Hepatocyte (in vitro differentiated cells): ENCODE results near the gene C19orf47. TPM values are rescaled to one million over a fixed set of nuclear protein-coding genes. Genes with fewer than 3 reads are reported as not detected.

ENCODE experiments used
- DNase-seq: peaks from one replicate; pipeline ENCODE4 v3.0.0-alpha.2; 2016; ENCODE audit warnings: low spot score
- H2AFZ ChIP-seq: fragments of 200-600 bp; sonication (generic); 2 replicates; pipeline ENCODE4 v1.6.0; 2016; ENCODE audit warnings: antibody characterized with exemption, mild to moderate bottlenecking
- H3K27ac ChIP-seq: fragments of 200-600 bp; sonication (generic); 2 replicates; pipeline ENCODE4 v1.5.1; 2016; ENCODE audit warnings: mild to moderate bottlenecking
- H3K27me3 ChIP-seq: fragments of 200-600 bp; sonication (generic); 2 replicates; pipeline ENCODE4 v1.6.1; 2016
- H3K36me3 ChIP-seq: fragments of 200-600 bp; sonication (generic); replicated peaks from 2 replicates; pipeline ENCODE4 v1.5.1; 2016; ENCODE audit warnings: low read depth; ENCODE audit not compliant: insufficient read depth
- H3K4me1 ChIP-seq: fragments of 200-600 bp; sonication (generic); 2 replicates; pipeline ENCODE4 v1.5.1; 2016; ENCODE audit warnings: mild to moderate bottlenecking, moderate library complexity; ENCODE audit not compliant: insufficient read depth
- H3K4me2 ChIP-seq: fragments of 200-600 bp; sonication (generic); 2 replicates; pipeline ENCODE4 v1.6.0; 2016
- H3K4me3 ChIP-seq: fragments of 200-600 bp; sonication (generic); 2 replicates; pipeline ENCODE4 v1.5.1; 2016; ENCODE audit warnings: mild to moderate bottlenecking
- H3K79me2 ChIP-seq: fragments of 200-600 bp; sonication (generic); 2 replicates; pipeline ENCODE4 v1.6.0; 2017; ENCODE audit warnings: mild to moderate bottlenecking
- H3K9me2 ChIP-seq: fragments of 200-600 bp; sonication (generic); replicated peaks from 2 replicates; pipeline ENCODE4 v1.6.0; 2017; ENCODE audit warnings: mild to moderate bottlenecking; ENCODE audit not compliant: insufficient read depth
- H3K9me3 ChIP-seq: fragments of 200-600 bp; sonication (generic); 2 replicates; pipeline ENCODE4 v1.5.1; 2016; ENCODE audit warnings: low read depth, mild to moderate bottlenecking
- H4K20me1 ChIP-seq: fragments of 200-600 bp; sonication (generic); 2 replicates; pipeline ENCODE4 v1.6.0; 2016; ENCODE audit warnings: mild to moderate bottlenecking; ENCODE audit not compliant: insufficient read depth, poor library complexity, severe bottlenecking
- EZH2 ChIP-seq: fragments of 200-600 bp; sonication (generic); IDR thresholded peaks from 2 replicates; pipeline ENCODE4 v1.6.1; 2016; ENCODE audit warnings: antibody characterized with exemption, mild to moderate bottlenecking, borderline replicate concordance
- EZH2phosphoT487 ChIP-seq: fragments of 200-600 bp; sonication (generic); IDR thresholded peaks from one replicate; pipeline ENCODE4 v1.6.1; 2018; ENCODE audit warnings: antibody characterized with exemption, mild to moderate bottlenecking, low read depth, moderate library complexity; ENCODE audit not compliant: unreplicated experiment, severe bottlenecking
- WGBS: methylation state at CpG from one replicate; pipeline ENCODE4 v1.1.6; 2016; ENCODE audit warnings: low lambda C conversion rate; ENCODE audit errors: missing lambda C conversion rate; 5-methylcytosine and 5-hydroxymethylcytosine counted together
- polyA plus RNA-seq: library from polyadenylated mRNA; unstranded; fragments of >200 nt; fragmentation: Nextera tagmentation; extraction: Ambion mirVana; gene quantifications from 2 replicates; pipeline ENCODE4 v1.2.1, GENCODE V29; 2016
- total RNA-seq: library from RNA; depleted of rRNA; stranded (reverse); fragments of >200 nt; gene quantifications from 2 replicates; pipeline ENCODE4 v1.2.3, GENCODE V29; 2014
- TF ChIP-seq, protein P1 (sequence below): fragments of 200-600 bp; sonication (generic); IDR thresholded peaks from 2 replicates; pipeline ENCODE4 v1.5.1; 2016; ENCODE audit warnings: antibody characterized with exemption, mild to moderate bottlenecking; ENCODE audit not compliant: poor library complexity

C19orf47 gene
- total and polyA plus RNA-seq, 2 experiments from 2014 or later, result 7.4 to 9.8 TPM

- 93% methylated on average over 3 of the region's 3 CpGs for WGBS
- Histone ChIP-seq H3K4me2 (no peak overlapping the region), H3K27me3 (no peaks in the 10 kb centered on the region), H3K27ac (no peak overlapping the region), H3K9me3 (no peaks in the 10 kb centered on the region), H3K36me3 (no peaks in the 10 kb centered on the region), H2AFZ (no peak overlapping the region), H3K9me2 (no peaks in the 10 kb centered on the region), H3K4me1 (no peaks in the 10 kb centered on the region), H3K4me3 (no peak overlapping the region), H4K20me1 (no peaks in the 10 kb centered on the region), H3K79me2 (no peaks in the 10 kb centered on the region)
- no peak for DNase-seq
- TF ChIP-seq EZH2phosphoT487, result no peak
- TF ChIP-seq, protein P1, sequence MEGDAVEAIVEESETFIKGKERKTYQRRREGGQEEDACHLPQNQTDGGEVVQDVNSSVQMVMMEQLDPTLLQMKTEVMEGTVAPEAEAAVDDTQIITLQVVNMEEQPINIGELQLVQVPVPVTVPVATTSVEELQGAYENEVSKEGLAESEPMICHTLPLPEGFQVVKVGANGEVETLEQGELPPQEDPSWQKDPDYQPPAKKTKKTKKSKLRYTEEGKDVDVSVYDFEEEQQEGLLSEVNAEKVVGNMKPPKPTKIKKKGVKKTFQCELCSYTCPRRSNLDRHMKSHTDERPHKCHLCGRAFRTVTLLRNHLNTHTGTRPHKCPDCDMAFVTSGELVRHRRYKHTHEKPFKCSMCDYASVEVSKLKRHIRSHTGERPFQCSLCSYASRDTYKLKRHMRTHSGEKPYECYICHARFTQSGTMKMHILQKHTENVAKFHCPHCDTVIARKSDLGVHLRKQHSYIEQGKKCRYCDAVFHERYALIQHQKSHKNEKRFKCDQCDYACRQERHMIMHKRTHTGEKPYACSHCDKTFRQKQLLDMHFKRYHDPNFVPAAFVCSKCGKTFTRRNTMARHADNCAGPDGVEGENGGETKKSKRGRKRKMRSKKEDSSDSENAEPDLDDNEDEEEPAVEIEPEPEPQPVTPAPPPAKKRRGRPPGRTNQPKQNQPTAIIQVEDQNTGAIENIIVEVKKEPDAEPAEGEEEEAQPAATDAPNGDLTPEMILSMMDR, result no peak
- no peak for TF ChIP-seq EZH2
Observed at GRCh38 chr19:40381321-40381720, 33.1 kb upstream of the C19orf47 start.

DNA sequence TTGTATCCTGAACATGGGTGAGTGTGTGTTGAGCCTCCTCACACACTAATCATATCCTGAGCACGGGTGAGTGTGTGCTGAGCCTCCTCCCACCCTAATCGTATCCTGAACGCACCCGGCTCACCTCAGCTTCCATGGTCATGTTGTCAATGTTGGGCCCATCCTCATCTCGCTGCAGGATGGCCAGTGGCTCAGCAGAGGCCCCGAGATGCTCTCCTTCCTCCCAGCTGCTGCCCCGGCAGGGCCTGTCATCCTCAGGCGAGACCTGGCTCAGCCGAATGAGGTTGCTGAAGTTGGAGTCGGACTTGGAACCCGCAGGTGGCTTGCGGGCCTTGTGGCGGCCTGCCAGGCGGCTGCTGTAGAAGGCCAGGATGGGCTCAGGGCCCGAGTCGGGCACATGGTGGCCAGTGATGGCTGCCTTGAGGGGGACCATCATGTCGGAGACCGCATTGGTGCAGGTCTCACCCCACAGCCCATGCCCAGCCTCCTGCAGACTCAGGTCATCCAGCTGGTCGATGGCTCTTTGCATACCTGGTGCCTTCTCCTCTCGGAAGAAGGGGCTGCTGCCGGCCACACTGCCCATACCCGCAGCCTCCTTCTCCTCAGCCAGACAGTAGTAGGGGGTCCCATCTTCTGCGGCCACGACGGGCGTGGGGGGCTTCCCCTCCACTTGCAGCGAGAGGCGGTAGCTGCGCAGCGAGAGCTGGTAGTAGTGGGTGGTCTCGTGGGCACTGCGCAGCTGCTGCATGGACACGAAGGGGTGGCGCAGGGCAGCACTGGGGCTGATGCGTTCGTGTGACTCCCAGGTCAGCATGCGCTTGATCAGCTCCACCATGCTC, 32.2 kb upstream of the C19orf47 start:
- Histone ChIP-seq H3K9me2 (no peaks in the 10 kb centered on the region), H3K9me3 (no peaks in the 10 kb centered on the region), H3K79me2 (no peaks in the 10 kb centered on the region), H2AFZ (no peak overlapping the region), H3K36me3 (no peaks in the 10 kb centered on the region), H3K27ac (no peak overlapping the region), H3K4me1 (no peaks in the 10 kb centered on the region), H3K4me3 (no peak overlapping the region), H3K4me2 (no peak overlapping the region), H4K20me1 (no peaks in the 10 kb centered on the region), H3K27me3 (no peaks in the 10 kb centered on the region)
- TF ChIP-seq, protein P1, result no peak
- TF ChIP-seq EZH2 (no peak), EZH2phosphoT487 (no peak)
- WGBS, result 93% methylated on average over 37 of the region's 37 CpGs
- DNase-seq, result no peak

DNA sequence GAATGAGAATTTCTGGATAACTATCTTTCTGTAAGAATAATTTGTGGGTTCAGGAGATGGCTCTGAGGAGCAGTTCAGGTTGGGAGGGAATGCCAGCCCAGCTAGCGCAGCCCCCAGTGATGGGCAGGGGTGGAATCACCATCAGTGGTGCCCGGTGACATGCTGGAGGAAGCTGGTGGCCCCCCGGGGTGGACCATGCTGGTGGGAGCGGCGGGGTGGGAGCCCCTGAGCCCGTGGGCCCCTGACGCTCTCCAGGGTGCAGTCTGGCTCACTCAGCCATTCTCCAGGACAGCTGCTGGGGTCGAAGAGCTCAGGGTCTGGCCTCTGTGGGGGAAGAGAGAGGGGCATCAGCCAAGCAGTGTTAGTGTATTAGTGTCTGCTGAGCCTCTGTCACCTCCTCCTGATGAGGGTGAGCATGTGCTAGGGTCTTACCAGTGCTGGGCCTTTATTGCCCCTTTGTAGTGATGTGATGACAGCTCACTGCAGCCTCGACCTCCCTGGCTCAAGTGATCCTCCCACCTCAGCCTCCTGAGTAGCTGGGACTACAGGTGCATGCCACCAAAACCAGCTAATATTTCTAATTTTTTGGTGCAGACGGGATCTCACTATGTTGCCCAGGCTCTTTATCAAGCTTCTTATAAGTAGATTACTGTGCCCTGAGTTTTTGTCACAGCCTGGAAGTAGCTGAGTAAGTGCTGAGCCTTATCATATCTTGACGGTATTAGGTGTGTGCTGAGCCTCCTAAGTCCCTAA, 31.4 kb upstream of the C19orf47 start:
- H3K9me3 ChIP-seq, result no peaks in the 10 kb centered on the region
- no peak overlapping the region for H3K4me3 ChIP-seq
- no peaks in the 10 kb centered on the region for H3K9me2 ChIP-seq
- H3K4me2 ChIP-seq, result no peak overlapping the region
- H3K4me1 ChIP-seq, result no peaks in the 10 kb centered on the region
- 92% methylated on average over 11 of the region's 11 CpGs for WGBS
- no peaks in the 10 kb centered on the region for H4K20me1 ChIP-seq
- TF ChIP-seq, protein P1, result no peak
- TF ChIP-seq EZH2 (no peak), EZH2phosphoT487 (no peak)
- H3K27me3 ChIP-seq, result no peaks in the 10 kb centered on the region
- DNase-seq, result no peak
- H3K79me2 ChIP-seq, result no peaks in the 10 kb centered on the region
- no peaks in the 10 kb centered on the region for H3K36me3 ChIP-seq
- H2AFZ ChIP-seq, result no peak overlapping the region
- H3K27ac ChIP-seq, result no peak overlapping the region
